Measurements from ENCODE around the gene AP3M1.

Gene AP3M1

DNA sequence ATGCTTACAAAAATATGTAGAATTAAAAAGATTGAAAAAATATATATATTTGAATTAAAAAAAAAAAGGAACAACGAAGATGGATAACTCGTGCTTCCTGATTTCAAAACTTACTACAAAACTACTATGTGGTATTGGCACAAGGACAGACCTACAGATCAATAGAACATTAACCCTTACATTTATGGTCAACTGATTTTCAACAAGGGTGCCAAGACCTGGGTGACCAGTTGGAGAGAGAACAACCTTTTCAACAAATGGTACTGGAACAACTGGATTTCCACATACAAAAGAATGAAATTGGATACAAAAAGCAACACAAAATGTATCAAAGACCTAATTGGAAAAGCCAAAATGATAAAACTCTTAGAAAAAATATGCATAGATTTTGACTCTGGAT lies 10.1 kb downstream of the AP3M1 start:
- no peak for TF ChIP-seq ZBTB7A (IDR thresholded peaks at IDR 0.05; ENCODE audit: low read depth)
- TF ChIP-seq, protein P1, sequence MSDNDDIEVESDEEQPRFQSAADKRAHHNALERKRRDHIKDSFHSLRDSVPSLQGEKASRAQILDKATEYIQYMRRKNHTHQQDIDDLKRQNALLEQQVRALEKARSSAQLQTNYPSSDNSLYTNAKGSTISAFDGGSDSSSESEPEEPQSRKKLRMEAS (IDR thresholded peaks at IDR 0.05) = no peak
- no peak for TF ChIP-seq CREB1 (IDR thresholded peaks at IDR 0.05; ENCODE audit: low read depth)
- TF ChIP-seq, protein P2, sequence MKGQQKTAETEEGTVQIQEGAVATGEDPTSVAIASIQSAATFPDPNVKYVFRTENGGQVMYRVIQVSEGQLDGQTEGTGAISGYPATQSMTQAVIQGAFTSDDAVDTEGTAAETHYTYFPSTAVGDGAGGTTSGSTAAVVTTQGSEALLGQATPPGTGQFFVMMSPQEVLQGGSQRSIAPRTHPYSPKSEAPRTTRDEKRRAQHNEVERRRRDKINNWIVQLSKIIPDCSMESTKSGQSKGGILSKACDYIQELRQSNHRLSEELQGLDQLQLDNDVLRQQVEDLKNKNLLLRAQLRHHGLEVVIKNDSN (IDR thresholded peaks at IDR 0.05) = no peak
- no peak for TF ChIP-seq EGR1 (IDR thresholded peaks at IDR 0.05)

DNA sequence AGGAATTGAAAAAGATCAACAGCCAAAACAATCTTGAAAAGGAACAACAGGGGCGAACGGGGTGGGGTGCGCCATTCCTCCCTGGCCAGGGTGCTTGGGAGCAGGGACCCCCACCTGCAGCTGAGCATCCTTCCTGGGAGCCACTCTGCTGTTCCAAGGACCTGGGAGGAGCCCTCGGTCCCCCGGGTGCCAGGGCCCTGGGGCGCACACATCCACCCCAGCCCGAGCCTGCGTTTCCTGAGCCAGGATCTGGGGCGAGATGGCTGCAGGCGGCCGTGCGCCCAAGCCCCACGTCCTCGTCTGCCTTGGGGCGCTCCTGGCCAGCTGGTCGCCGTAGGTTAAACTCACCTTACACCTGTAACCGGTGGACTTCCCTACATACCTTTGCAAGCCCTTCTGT lies 10.6 kb downstream of the AP3M1 start:
- TF ChIP-seq, protein P2 (IDR thresholded peaks at IDR 0.05) = no peak
- no peak for TF ChIP-seq TCF12 (IDR thresholded peaks at IDR 0.05; ENCODE audit: low read depth)
- no peak for TF ChIP-seq RAD21 (IDR thresholded peaks at IDR 0.05; ENCODE audit: low read depth)
- TF ChIP-seq TEAD4 (IDR thresholded peaks at IDR 0.05) = no peak
- no peak for TF ChIP-seq EGR1 (IDR thresholded peaks at IDR 0.05)
- no peak for TF ChIP-seq ZBTB7A (IDR thresholded peaks at IDR 0.05; ENCODE audit: low read depth)
- TF ChIP-seq YY1 (IDR thresholded peaks at IDR 0.05; ENCODE audit: low read depth) = no peak
- TF ChIP-seq, protein P3, sequence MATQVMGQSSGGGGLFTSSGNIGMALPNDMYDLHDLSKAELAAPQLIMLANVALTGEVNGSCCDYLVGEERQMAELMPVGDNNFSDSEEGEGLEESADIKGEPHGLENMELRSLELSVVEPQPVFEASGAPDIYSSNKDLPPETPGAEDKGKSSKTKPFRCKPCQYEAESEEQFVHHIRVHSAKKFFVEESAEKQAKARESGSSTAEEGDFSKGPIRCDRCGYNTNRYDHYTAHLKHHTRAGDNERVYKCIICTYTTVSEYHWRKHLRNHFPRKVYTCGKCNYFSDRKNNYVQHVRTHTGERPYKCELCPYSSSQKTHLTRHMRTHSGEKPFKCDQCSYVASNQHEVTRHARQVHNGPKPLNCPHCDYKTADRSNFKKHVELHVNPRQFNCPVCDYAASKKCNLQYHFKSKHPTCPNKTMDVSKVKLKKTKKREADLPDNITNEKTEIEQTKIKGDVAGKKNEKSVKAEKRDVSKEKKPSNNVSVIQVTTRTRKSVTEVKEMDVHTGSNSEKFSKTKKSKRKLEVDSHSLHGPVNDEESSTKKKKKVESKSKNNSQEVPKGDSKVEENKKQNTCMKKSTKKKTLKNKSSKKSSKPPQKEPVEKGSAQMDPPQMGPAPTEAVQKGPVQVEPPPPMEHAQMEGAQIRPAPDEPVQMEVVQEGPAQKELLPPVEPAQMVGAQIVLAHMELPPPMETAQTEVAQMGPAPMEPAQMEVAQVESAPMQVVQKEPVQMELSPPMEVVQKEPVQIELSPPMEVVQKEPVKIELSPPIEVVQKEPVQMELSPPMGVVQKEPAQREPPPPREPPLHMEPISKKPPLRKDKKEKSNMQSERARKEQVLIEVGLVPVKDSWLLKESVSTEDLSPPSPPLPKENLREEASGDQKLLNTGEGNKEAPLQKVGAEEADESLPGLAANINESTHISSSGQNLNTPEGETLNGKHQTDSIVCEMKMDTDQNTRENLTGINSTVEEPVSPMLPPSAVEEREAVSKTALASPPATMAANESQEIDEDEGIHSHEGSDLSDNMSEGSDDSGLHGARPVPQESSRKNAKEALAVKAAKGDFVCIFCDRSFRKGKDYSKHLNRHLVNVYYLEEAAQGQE (IDR thresholded peaks at IDR 0.05; ENCODE audit: low read depth) = no peak
- TF ChIP-seq CREB1 (IDR thresholded peaks at IDR 0.05; ENCODE audit: low read depth) = no peak
- no peak for TF ChIP-seq CEBPB (IDR thresholded peaks at IDR 0.05)

DNA sequence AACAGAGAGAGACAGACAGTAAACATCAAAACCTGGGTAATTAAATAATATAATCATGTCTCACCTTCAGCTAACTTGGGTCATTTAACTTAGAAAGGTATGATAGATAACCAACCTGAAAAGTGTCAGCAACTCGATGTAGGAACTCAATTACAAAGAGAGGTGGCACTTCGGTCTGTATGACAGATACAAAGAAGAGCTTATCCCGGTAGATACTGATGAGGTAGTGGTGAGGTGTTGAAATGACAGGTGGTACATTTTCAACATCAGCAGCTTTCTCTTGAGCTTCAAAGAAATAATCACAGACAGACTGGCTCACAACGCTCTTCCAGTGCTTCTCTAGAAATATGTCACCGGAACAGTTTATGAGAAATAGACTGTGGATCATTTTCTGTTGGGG lies 12.6 kb downstream of the AP3M1 start:
- TF ChIP-seq FOXM1 (IDR thresholded peaks at IDR 0.05; ENCODE audit: borderline replicate concordance, low read depth) (no peak), EP300 (IDR thresholded peaks at IDR 0.05; ENCODE audit: borderline replicate concordance) (no peak), TAF1 (IDR thresholded peaks at IDR 0.05; ENCODE audit: low read depth) (no peak), NFIC (IDR thresholded peaks at IDR 0.05) (no peak), CEBPB (IDR thresholded peaks at IDR 0.05) (no peak), TCF12 (IDR thresholded peaks at IDR 0.05; ENCODE audit: low read depth) (no peak), ZBTB7A (IDR thresholded peaks at IDR 0.05; ENCODE audit: low read depth) (no peak), RAD21 (IDR thresholded peaks at IDR 0.05; ENCODE audit: low read depth) (no peak), TEAD4 (IDR thresholded peaks at IDR 0.05) (no peak), EGR1 (IDR thresholded peaks at IDR 0.05) (no peak), CREB1 (IDR thresholded peaks at IDR 0.05; ENCODE audit: low read depth) (no peak), YY1 (IDR thresholded peaks at IDR 0.05; ENCODE audit: low read depth) (no peak)
- TF ChIP-seq, protein P3 (IDR thresholded peaks at IDR 0.05; ENCODE audit: low read depth) = no peak
- TF ChIP-seq, protein P2 (IDR thresholded peaks at IDR 0.05) = no peak
- TF ChIP-seq, protein P1 (IDR thresholded peaks at IDR 0.05) = no peak

DNA sequence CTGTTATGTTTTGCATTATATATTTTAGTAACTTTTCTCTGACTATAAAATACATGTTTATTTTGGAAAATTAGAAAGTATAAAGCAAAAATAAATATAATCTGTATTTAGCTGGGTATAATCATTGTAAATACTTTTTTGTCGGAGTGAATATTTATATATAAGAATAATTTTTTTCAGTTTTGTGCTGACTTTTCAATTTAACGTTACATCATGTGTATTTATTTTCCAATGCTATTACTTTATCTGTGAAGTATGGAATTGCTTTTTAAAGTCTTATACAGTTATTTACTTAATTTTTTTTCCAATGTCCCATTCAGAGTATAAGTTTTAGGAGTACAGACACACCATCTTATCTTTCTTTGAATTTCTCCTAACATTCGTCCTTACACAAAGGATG lies 15.2 kb downstream of the AP3M1 start:
- no peak for TF ChIP-seq CEBPB (IDR thresholded peaks at IDR 0.05)
- no peak for TF ChIP-seq FOXM1 (IDR thresholded peaks at IDR 0.05; ENCODE audit: borderline replicate concordance, low read depth)
- no peak for TF ChIP-seq EP300 (IDR thresholded peaks at IDR 0.05; ENCODE audit: borderline replicate concordance)
- TF ChIP-seq ZBTB7A (IDR thresholded peaks at IDR 0.05; ENCODE audit: low read depth) = no peak
- TF ChIP-seq EGR1 (IDR thresholded peaks at IDR 0.05) = no peak
- TF ChIP-seq YY1 (IDR thresholded peaks at IDR 0.05; ENCODE audit: low read depth) = no peak
- TF ChIP-seq TCF12 (IDR thresholded peaks at IDR 0.05; ENCODE audit: low read depth) = no peak
- no peak for TF ChIP-seq RAD21 (IDR thresholded peaks at IDR 0.05; ENCODE audit: low read depth)
- TF ChIP-seq, protein P1 (IDR thresholded peaks at IDR 0.05) = no peak

DNA sequence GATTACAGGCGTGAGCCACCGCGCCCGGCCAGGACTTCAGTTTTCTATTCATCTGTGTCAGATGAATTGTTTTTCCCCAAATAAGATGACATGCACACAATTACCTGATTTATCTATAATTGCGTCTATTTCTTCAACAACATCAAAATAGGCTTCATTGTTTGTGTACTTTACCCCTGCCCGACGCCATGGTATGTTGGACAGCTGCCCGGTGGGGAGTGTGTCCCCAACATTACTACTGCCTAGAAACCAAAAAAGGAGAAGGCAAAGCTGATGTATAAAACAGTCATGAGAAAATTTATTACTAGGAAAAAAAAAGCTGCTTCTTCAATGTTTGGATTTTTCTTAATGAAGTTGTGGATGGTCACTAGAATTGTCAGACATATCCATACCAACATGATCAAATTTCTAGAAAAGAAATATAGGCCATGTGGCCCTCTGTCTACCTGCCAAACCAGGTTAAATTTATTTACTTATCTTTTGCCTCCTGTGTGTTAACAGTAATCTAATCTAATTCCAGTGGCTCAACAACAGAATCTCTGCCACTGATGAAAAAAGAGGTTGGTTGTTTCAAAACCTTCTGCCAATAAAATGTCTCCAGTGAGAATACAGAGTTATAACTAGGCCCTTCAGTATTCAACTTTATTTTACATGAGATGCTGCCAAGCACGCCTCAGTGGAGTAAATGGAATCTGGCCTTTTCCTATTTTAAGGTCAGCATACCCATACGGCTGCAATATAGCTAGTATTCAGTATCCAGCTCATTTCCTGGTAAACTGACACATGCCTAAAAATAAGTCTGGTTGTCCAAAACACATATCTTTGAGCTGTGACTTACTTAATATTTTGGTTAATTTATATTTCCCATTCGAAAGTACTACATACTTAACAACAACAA lies 16.5 kb downstream of the AP3M1 start:
- no peak for TF ChIP-seq EGR1 (IDR thresholded peaks at IDR 0.05)
- TF ChIP-seq, protein P3 (IDR thresholded peaks at IDR 0.05; ENCODE audit: low read depth) = no peak
- no peak for TF ChIP-seq EP300 (IDR thresholded peaks at IDR 0.05; ENCODE audit: borderline replicate concordance)
